ENCODE results near the gene SORCS2. TPM values are rescaled to one million over a fixed set of nuclear protein-coding genes. Genes with fewer than 3 reads are reported as not detected.

SORCS2 gene
- total RNA-seq, 1 donor from 2014 or later = 10.9 TPM

- H3K9me3 Mint-ChIP-seq (ENCODE audit: low read depth) = peaks cover 8% of the 10 kb centered on the region
- H3K36me3 Mint-ChIP-seq (ENCODE audit: low read depth) = peaks cover 2% of the 10 kb centered on the region
- no peak for DNase-seq (ENCODE audit: low spot score)
- TF ChIP-seq CTCF (IDR thresholded peaks at IDR 0.05) = no peak
- H3K27me3 Mint-ChIP-seq (ENCODE audit: low read depth) = peaks cover 28% of the 10 kb centered on the region
- no peak overlapping the region for H3K27ac Mint-ChIP-seq (ENCODE audit: unreplicated experiment)
- H3K4me1 Mint-ChIP-seq (ENCODE audit: low read depth) = peaks cover 6% of the 10 kb centered on the region
- H3K4me3 Mint-ChIP-seq (ENCODE audit: unreplicated experiment) = no peak overlapping the region
Measured at GRCh38 chr4:7351014-7351413, 158.7 kb downstream of the SORCS2 start.

DNA sequence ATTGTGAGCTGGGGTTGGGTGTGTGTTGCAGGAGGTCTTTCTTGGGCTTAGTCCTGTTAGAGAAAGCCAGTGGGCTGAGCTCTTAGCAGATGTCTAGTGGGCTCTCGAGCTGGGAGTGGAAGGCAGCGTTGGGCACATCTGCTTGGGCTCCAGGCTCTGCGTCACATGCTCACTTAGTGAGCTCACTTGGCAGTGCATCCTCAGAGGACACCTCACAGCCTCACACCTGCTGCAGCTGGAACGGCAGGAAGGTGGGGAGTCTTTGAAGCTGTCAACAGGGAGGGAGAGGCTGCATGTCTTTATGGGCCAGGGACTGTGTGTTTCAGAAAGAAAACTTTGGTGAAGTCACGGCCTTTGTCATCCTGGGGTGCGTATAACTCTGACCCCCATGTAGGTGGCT is 160.1 kb downstream of the SORCS2 start:
- peak; percentile 33 for DNase-seq (ENCODE audit: low spot score)
- Mint-ChIP-seq H3K27me3 (ENCODE audit: low read depth) (peaks cover 30% of the 10 kb centered on the region), H3K4me1 (ENCODE audit: low read depth) (peaks cover 9% of the 10 kb centered on the region), H3K4me3 (ENCODE audit: unreplicated experiment) (no peak overlapping the region), H3K27ac (ENCODE audit: unreplicated experiment) (no peak overlapping the region), H3K9me3 (ENCODE audit: low read depth) (no peaks in the 10 kb centered on the region), H3K36me3 (ENCODE audit: low read depth) (no peaks in the 10 kb centered on the region)
- no peak for TF ChIP-seq CTCF (IDR thresholded peaks at IDR 0.05)

GRCh38 chr4:7353046-7353790 is 160.9 kb downstream of the SORCS2 start:
- Mint-ChIP-seq H3K36me3 (ENCODE audit: low read depth) (no peaks in the 10 kb centered on the region), H3K9me3 (ENCODE audit: low read depth) (no peaks in the 10 kb centered on the region), H3K27ac (ENCODE audit: unreplicated experiment) (no peak overlapping the region), H3K4me3 (ENCODE audit: unreplicated experiment) (no peak overlapping the region), H3K4me1 (ENCODE audit: low read depth) (peaks cover 11% of the 10 kb centered on the region), H3K27me3 (ENCODE audit: low read depth) (peaks cover 30% of the 10 kb centered on the region)
- DNase-seq (ENCODE audit: low spot score) = peak; percentile 62
- TF ChIP-seq CTCF (IDR thresholded peaks at IDR 0.05) = no peak

GRCh38 chr4:7353846-7354610 is 161.7 kb downstream of the SORCS2 start:
- peak; percentile 65 for DNase-seq (ENCODE audit: low spot score)
- no peaks in the 10 kb centered on the region for H3K9me3 Mint-ChIP-seq (ENCODE audit: low read depth)
- H3K4me1 Mint-ChIP-seq (ENCODE audit: low read depth) = peaks cover 16% of the 10 kb centered on the region
- no peak overlapping the region for H3K27ac Mint-ChIP-seq (ENCODE audit: unreplicated experiment)
- H3K4me3 Mint-ChIP-seq (ENCODE audit: unreplicated experiment) = no peak overlapping the region
- H3K27me3 Mint-ChIP-seq (ENCODE audit: low read depth) = peaks cover 30% of the 10 kb centered on the region
- H3K36me3 Mint-ChIP-seq (ENCODE audit: low read depth) = no peaks in the 10 kb centered on the region
- TF ChIP-seq CTCF (IDR thresholded peaks at IDR 0.05) = no peak

GRCh38 chr4:7354927-7355326 is 162.6 kb downstream of the SORCS2 start:
- Mint-ChIP-seq H3K27ac (ENCODE audit: unreplicated experiment) (no peak overlapping the region), H3K4me3 (ENCODE audit: unreplicated experiment) (no peak overlapping the region), H3K27me3 (ENCODE audit: low read depth) (peaks cover 30% of the 10 kb centered on the region), H3K9me3 (ENCODE audit: low read depth) (no peaks in the 10 kb centered on the region), H3K4me1 (ENCODE audit: low read depth) (peaks cover 23% of the 10 kb centered on the region), H3K36me3 (ENCODE audit: low read depth) (no peaks in the 10 kb centered on the region)
- TF ChIP-seq CTCF (IDR thresholded peaks at IDR 0.05) = no peak
- DNase-seq (ENCODE audit: low spot score) = peak; percentile 12

Data from chondrocyte (in vitro differentiated cells).